Measurements from ENCODE around the gene OSM.

- TF ChIP-seq GATA2 (IDR thresholded peaks at IDR 0.05; ENCODE audit: low read depth, low read length) (no peak), GATA3 (IDR thresholded peaks at IDR 0.05; ENCODE audit: low read depth, low read length) (no peak)
Observed at GRCh38 chr22:30212996-30213441, 53.6 kb downstream of the OSM start.
